Hepatocyte (in vitro differentiated cells): ENCODE measurements around the gene RAP1GDS1. TPM values are rescaled to one million over a fixed set of nuclear protein-coding genes. Genes with fewer than 3 reads are reported as not detected.

Source experiments
- DNase-seq: peaks from one replicate; pipeline ENCODE4 v3.0.0-alpha.2; 2016; ENCODE audit warnings: low spot score
- H2AFZ ChIP-seq: fragments of 200-600 bp; sonication (generic); 2 replicates; pipeline ENCODE4 v1.6.0; 2016; ENCODE audit warnings: antibody characterized with exemption, mild to moderate bottlenecking
- H3K27ac ChIP-seq: fragments of 200-600 bp; sonication (generic); 2 replicates; pipeline ENCODE4 v1.5.1; 2016; ENCODE audit warnings: mild to moderate bottlenecking
- H3K27me3 ChIP-seq: fragments of 200-600 bp; sonication (generic); 2 replicates; pipeline ENCODE4 v1.6.1; 2016
- H3K36me3 ChIP-seq: fragments of 200-600 bp; sonication (generic); replicated peaks from 2 replicates; pipeline ENCODE4 v1.5.1; 2016; ENCODE audit warnings: low read depth; ENCODE audit not compliant: insufficient read depth
- H3K4me1 ChIP-seq: fragments of 200-600 bp; sonication (generic); 2 replicates; pipeline ENCODE4 v1.5.1; 2016; ENCODE audit warnings: mild to moderate bottlenecking, moderate library complexity; ENCODE audit not compliant: insufficient read depth
- H3K4me2 ChIP-seq: fragments of 200-600 bp; sonication (generic); 2 replicates; pipeline ENCODE4 v1.6.0; 2016
- H3K4me3 ChIP-seq: fragments of 200-600 bp; sonication (generic); 2 replicates; pipeline ENCODE4 v1.5.1; 2016; ENCODE audit warnings: mild to moderate bottlenecking
- H3K79me2 ChIP-seq: fragments of 200-600 bp; sonication (generic); 2 replicates; pipeline ENCODE4 v1.6.0; 2017; ENCODE audit warnings: mild to moderate bottlenecking
- H3K9me2 ChIP-seq: fragments of 200-600 bp; sonication (generic); replicated peaks from 2 replicates; pipeline ENCODE4 v1.6.0; 2017; ENCODE audit warnings: mild to moderate bottlenecking; ENCODE audit not compliant: insufficient read depth
- H3K9me3 ChIP-seq: fragments of 200-600 bp; sonication (generic); 2 replicates; pipeline ENCODE4 v1.5.1; 2016; ENCODE audit warnings: low read depth, mild to moderate bottlenecking
- H4K20me1 ChIP-seq: fragments of 200-600 bp; sonication (generic); 2 replicates; pipeline ENCODE4 v1.6.0; 2016; ENCODE audit warnings: mild to moderate bottlenecking; ENCODE audit not compliant: insufficient read depth, poor library complexity, severe bottlenecking
- CTCF ChIP-seq: fragments of 200-600 bp; sonication (generic); IDR thresholded peaks from 2 replicates; pipeline ENCODE4 v1.5.1; 2016; ENCODE audit warnings: antibody characterized with exemption, mild to moderate bottlenecking; ENCODE audit not compliant: poor library complexity
- EZH2 ChIP-seq: fragments of 200-600 bp; sonication (generic); IDR thresholded peaks from 2 replicates; pipeline ENCODE4 v1.6.1; 2016; ENCODE audit warnings: antibody characterized with exemption, mild to moderate bottlenecking, borderline replicate concordance
- EZH2phosphoT487 ChIP-seq: fragments of 200-600 bp; sonication (generic); IDR thresholded peaks from one replicate; pipeline ENCODE4 v1.6.1; 2018; ENCODE audit warnings: antibody characterized with exemption, mild to moderate bottlenecking, low read depth, moderate library complexity; ENCODE audit not compliant: unreplicated experiment, severe bottlenecking
- WGBS: methylation state at CpG from one replicate; pipeline ENCODE4 v1.1.6; 2016; ENCODE audit warnings: low lambda C conversion rate; ENCODE audit errors: missing lambda C conversion rate; 5-methylcytosine and 5-hydroxymethylcytosine counted together
- polyA plus RNA-seq: library from polyadenylated mRNA; unstranded; fragments of >200 nt; fragmentation: Nextera tagmentation; extraction: Ambion mirVana; gene quantifications from 2 replicates; pipeline ENCODE4 v1.2.1, GENCODE V29; 2016
- total RNA-seq: library from RNA; depleted of rRNA; stranded (reverse); fragments of >200 nt; gene quantifications from 2 replicates; pipeline ENCODE4 v1.2.3, GENCODE V29; 2014

Gene RAP1GDS1
- total and polyA plus RNA-seq, 2 experiments from 2014 or later, result 25.3 to 42.7 TPM

DNA sequence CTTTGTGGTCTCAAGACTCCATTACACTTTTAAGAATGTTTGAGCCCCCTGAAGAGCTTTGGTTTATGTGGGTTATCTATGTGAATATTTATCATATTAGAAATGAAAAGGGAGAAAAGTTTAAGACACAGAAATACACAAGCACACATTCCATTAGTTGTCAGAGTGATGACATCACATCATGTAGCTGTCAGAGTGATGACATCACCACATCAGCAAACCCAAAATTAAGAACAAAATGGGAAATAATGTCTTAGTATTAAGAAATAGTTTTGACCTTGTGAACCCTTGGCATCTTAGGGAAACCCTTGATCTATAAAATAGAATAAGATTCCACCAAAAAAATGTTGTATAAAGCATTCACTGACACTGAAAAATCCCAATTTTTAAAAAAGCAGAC, 201.3 kb downstream of the RAP1GDS1 start:
- no peak for TF ChIP-seq EZH2
- TF ChIP-seq CTCF, result no peak
- no peak for TF ChIP-seq EZH2phosphoT487
- Histone ChIP-seq H3K27me3 (no peaks in the 10 kb centered on the region), H3K36me3 (no peaks in the 10 kb centered on the region), H3K4me1 (no peaks in the 10 kb centered on the region), H2AFZ (no peak overlapping the region), H3K79me2 (no peaks in the 10 kb centered on the region), H3K9me2 (no peaks in the 10 kb centered on the region), H3K27ac (no peak overlapping the region), H3K9me3 (no peaks in the 10 kb centered on the region), H3K4me2 (no peak overlapping the region), H4K20me1 (no peaks in the 10 kb centered on the region), H3K4me3 (no peak overlapping the region)
- DNase-seq, result no peak

DNA sequence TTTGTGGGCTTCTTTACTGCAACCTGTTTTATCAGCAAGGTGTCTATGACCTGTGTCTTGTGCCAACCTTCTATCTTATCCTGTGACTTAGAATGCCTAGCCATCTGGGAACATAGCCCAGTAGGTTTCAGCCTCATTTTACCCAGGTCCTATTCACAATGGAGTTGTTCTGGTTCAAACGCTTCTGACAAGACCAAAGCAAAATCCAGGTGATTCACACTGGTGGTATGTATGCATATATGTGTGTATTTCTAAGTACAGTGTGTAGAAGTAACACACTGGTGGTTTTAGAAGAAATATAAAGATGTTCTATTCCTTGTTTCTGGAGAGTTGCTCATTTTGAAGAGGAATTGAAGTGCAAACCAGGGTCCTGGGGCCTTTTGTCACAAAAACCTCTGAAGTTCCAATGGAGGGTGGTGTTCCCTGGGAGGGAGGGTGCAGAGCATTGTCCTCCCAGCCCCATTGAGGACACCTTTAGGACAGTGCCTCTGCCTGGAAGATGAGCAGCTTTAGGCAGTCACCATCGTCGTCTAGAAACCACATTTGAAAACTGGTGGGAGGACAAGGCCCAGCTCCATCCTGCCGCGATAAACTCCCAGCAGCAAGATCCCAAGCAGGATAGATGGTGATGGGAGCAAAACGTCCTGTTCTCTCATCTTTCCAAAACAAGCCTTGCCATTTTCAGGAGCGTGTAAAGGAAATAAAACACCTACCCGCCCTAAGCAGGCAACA, 205.8 kb downstream of the RAP1GDS1 start:
- Histone ChIP-seq H2AFZ (no peak overlapping the region), H3K4me1 (no peaks in the 10 kb centered on the region), H3K36me3 (no peaks in the 10 kb centered on the region), H3K4me3 (no peak overlapping the region), H3K9me3 (no peaks in the 10 kb centered on the region), H3K27me3 (no peaks in the 10 kb centered on the region), H3K9me2 (no peaks in the 10 kb centered on the region), H3K4me2 (no peak overlapping the region), H3K79me2 (no peaks in the 10 kb centered on the region), H4K20me1 (no peaks in the 10 kb centered on the region), H3K27ac (no peak overlapping the region)
- WGBS, result 50% methylated on average over 8 of the region's 8 CpGs
- TF ChIP-seq EZH2phosphoT487, result no peak
- TF ChIP-seq CTCF, result no peak
- no peak for TF ChIP-seq EZH2
- DNase-seq, result no peak

DNA sequence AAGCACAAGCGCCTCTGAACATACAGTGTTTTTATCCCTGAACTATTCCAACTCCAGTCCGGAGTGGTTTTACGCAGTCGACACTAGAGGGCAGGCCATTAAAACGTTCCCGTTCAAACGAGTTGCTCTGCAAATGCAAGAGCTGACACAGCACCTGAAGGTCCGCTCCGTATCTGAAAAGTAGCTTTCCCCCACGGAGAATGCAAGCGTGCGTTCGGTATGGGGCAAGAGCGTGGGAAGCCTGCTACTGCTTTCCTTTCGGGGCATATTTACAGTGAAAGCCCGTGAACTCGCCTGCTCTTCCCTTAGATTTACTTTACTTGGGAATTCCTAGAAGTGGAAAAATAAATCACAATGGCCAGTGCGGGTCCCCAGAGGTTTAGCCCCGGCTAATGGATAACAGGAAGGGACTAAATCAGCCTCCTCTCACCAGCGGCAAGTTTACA, 206.5 kb downstream of the RAP1GDS1 start:
- H3K4me2 ChIP-seq, result peak overlapping the region; percentile 75
- 4% methylated on average over 20 of the region's 20 CpGs for WGBS
- DNase-seq, result peak; percentile 93
- no peaks in the 10 kb centered on the region for H4K20me1 ChIP-seq
- H3K4me3 ChIP-seq, result no peak overlapping the region
- TF ChIP-seq CTCF, result peak; percentile 96
- TF ChIP-seq EZH2phosphoT487, result no peak
- TF ChIP-seq EZH2, result no peak
- no peaks in the 10 kb centered on the region for H3K9me3 ChIP-seq
- no peaks in the 10 kb centered on the region for H3K9me2 ChIP-seq
- H3K79me2 ChIP-seq, result no peaks in the 10 kb centered on the region
- no peak overlapping the region for H3K27ac ChIP-seq
- H3K36me3 ChIP-seq, result no peaks in the 10 kb centered on the region
- H3K27me3 ChIP-seq, result no peaks in the 10 kb centered on the region
- peak overlapping the region; percentile 62 for H2AFZ ChIP-seq
- H3K4me1 ChIP-seq, result no peaks in the 10 kb centered on the region
